ENCODE results near the gene AMDHD2.
"Not testable (repeated sequence)": the region's sequence is repeated elsewhere in the genome, so short reads cannot be mapped to it uniquely, and the experiment has no call there.

AMDHD2 gene

GRCh38 chr16:2520097-2520783 is at the start of gene AMDHD2:
Gene AMDHD2, plus strand, starts transcription at chr16:2520371. Its CDS starts 88 bp downstream, at chr16:2520459.
- DNase-seq = peak; percentile 64 to 82

- no peak for DNase-seq
Measured at GRCh38 chr16:2470603-2471015, 49.6 kb upstream of the AMDHD2 start.

GRCh38 chr16:2471016-2471652 is 49.0 kb upstream of the AMDHD2 start, which contains the start of gene NTN3:
Gene NTN3, plus strand, starts transcription at chr16:2471297. Its CDS starts 405 bp downstream, at chr16:2471702.
- DNase-seq = no peak

- DNase-seq = no peak
Measured at GRCh38 chr16:2471653-2472487, 48.3 kb upstream of the AMDHD2 start.

- no peak for DNase-seq
Measured at GRCh38 chr16:2472488-2472864, 47.7 kb upstream of the AMDHD2 start.

GRCh38 chr16:2472885-2473445 is 47.2 kb upstream of the AMDHD2 start:
- no peak for DNase-seq

- DNase-seq = no peak
Measured at GRCh38 chr16:2473446-2473926, 46.7 kb upstream of the AMDHD2 start.

GRCh38 chr16:2473999-2474876 is 45.9 kb upstream of the AMDHD2 start:
- DNase-seq = peak in 1 of 2 donors; percentile 64

- peak; percentile 20 to 51 for DNase-seq
Measured at GRCh38 chr16:2474877-2475412, 45.2 kb upstream of the AMDHD2 start, which contains the start of gene TBC1D24. Gene TBC1D24, plus strand, starts transcription at chr16:2475127. Its CDS starts 21,022 bp downstream, at chr16:2496149.

- DNase-seq = peak in 1 of 2 donors; percentile 20
Measured at GRCh38 chr16:2475413-2476344, 44.5 kb upstream of the AMDHD2 start.

GRCh38 chr16:2476345-2476720 is 43.8 kb upstream of the AMDHD2 start:
- no peak for DNase-seq

GRCh38 chr16:2476741-2477140 is 43.4 kb upstream of the AMDHD2 start:
- DNase-seq = no peak

GRCh38 chr16:2477327-2477726 is 42.8 kb upstream of the AMDHD2 start:
- DNase-seq = no peak

- no peak for DNase-seq
Measured at GRCh38 chr16:2478279-2478678, 41.9 kb upstream of the AMDHD2 start.

GRCh38 chr16:2479996-2480395 is 40.2 kb upstream of the AMDHD2 start:
- not testable (repeated sequence) for DNase-seq

- no peak for DNase-seq
Measured at GRCh38 chr16:2480948-2481347, 39.2 kb upstream of the AMDHD2 start.

- DNase-seq = no peak
Measured at GRCh38 chr16:2481676-2482075, 38.5 kb upstream of the AMDHD2 start.

- DNase-seq = no peak
Measured at GRCh38 chr16:2482249-2482648, 37.9 kb upstream of the AMDHD2 start.

GRCh38 chr16:2482708-2483534 is 37.2 kb upstream of the AMDHD2 start:
- DNase-seq = no peak
